ENCODE measurements around the gene ADGRL2. TPM values are rescaled to one million over a fixed set of nuclear protein-coding genes. Genes with fewer than 3 reads are reported as not detected.

The ADGRL2 gene
- total RNA-seq, 1 donor from 2014 or later = 52.5 TPM

DNA sequence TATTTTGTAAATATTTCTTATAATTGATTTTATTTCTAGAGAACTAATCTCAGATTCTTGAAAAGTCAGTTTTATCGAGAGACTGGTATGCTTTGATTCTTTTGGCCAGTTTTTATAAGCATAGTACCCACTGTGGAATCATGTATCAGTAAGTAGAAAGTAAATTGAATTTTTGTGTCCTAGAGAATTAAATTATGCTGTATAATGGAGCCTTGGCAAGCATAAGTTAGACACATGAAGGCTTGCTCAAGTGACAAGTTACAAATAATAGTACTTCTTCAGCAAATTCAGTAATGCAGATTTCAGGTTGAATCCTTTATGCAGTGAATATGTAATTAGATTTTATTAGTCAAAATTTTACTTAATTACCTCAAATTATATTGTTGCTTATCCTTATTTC is 40.1 kb downstream of the ADGRL2 start:
- no peaks in the 10 kb centered on the region for H3K27me3 ChIP-seq (ENCODE audit: low read depth)
- TF ChIP-seq, protein P1, sequence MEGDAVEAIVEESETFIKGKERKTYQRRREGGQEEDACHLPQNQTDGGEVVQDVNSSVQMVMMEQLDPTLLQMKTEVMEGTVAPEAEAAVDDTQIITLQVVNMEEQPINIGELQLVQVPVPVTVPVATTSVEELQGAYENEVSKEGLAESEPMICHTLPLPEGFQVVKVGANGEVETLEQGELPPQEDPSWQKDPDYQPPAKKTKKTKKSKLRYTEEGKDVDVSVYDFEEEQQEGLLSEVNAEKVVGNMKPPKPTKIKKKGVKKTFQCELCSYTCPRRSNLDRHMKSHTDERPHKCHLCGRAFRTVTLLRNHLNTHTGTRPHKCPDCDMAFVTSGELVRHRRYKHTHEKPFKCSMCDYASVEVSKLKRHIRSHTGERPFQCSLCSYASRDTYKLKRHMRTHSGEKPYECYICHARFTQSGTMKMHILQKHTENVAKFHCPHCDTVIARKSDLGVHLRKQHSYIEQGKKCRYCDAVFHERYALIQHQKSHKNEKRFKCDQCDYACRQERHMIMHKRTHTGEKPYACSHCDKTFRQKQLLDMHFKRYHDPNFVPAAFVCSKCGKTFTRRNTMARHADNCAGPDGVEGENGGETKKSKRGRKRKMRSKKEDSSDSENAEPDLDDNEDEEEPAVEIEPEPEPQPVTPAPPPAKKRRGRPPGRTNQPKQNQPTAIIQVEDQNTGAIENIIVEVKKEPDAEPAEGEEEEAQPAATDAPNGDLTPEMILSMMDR (IDR thresholded peaks at IDR 0.05; ENCODE audit: borderline replicate concordance) = no peak
- DNase-seq = no peak
- peaks cover 11% of the 10 kb centered on the region for H3K4me1 ChIP-seq
- H3K27ac ChIP-seq (replicated peaks) = no peak overlapping the region
- H3K9me3 ChIP-seq (replicated peaks) = no peaks in the 10 kb centered on the region
- no peaks in the 10 kb centered on the region for H3K36me3 ChIP-seq
- intact Hi-C loops (cut with micrococcal nuclease) = no loop called here
- no peak overlapping the region for H3K4me3 ChIP-seq

GRCh38 chr1:81841795-81842194 is 41.1 kb downstream of the ADGRL2 start:
- Histone ChIP-seq H3K27me3 (ENCODE audit: low read depth) (no peaks in the 10 kb centered on the region), H3K36me3 (peaks cover 5% of the 10 kb centered on the region), H3K27ac (replicated peaks) (no peak overlapping the region), H3K4me3 (no peak overlapping the region), H3K9me3 (replicated peaks) (no peaks in the 10 kb centered on the region), H3K4me1 (peaks cover 1% of the 10 kb centered on the region)
- no peak for DNase-seq
- TF ChIP-seq, protein P1 (IDR thresholded peaks at IDR 0.05; ENCODE audit: borderline replicate concordance) = no peak
- intact Hi-C loops (cut with micrococcal nuclease) = no loop called here

DNA sequence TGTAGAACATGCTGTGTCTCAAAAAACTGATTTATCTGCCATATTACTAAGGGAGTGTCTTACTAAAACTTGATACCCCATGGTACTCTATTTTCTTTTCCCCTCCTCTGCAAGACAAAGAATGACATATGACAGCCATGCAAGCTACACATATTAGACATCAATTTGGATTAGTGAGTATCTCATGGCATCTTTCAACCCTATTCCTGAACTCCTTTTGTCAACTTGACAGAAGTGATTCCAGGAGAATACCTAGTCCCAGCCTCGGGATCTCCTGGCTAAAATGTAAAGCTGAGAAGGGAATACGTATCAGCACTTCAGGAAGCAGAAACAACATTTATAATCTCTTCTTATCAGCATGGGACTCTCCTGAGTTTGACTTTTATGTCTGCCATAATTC is 43.7 kb downstream of the ADGRL2 start:
- DNase-seq = no peak
- TF ChIP-seq, protein P1 (IDR thresholded peaks at IDR 0.05; ENCODE audit: borderline replicate concordance) = no peak
- intact Hi-C loops (cut with micrococcal nuclease) = no loop called here

GRCh38 chr1:81846630-81847029 is 45.9 kb downstream of the ADGRL2 start:
- intact Hi-C loops (cut with micrococcal nuclease) = no loop called here
- TF ChIP-seq, protein P1 (IDR thresholded peaks at IDR 0.05; ENCODE audit: borderline replicate concordance) = no peak

More for the DNA sequence above, 43.7 kb downstream of the ADGRL2 start:
- Histone ChIP-seq H3K4me1 (peaks cover 17% of the 10 kb centered on the region), H3K36me3 (peaks cover 6% of the 10 kb centered on the region), H3K9me3 (replicated peaks) (no peaks in the 10 kb centered on the region), H3K4me3 (no peak overlapping the region), H3K27me3 (ENCODE audit: low read depth) (no peaks in the 10 kb centered on the region), H3K27ac (replicated peaks) (no peak overlapping the region)

DNA sequence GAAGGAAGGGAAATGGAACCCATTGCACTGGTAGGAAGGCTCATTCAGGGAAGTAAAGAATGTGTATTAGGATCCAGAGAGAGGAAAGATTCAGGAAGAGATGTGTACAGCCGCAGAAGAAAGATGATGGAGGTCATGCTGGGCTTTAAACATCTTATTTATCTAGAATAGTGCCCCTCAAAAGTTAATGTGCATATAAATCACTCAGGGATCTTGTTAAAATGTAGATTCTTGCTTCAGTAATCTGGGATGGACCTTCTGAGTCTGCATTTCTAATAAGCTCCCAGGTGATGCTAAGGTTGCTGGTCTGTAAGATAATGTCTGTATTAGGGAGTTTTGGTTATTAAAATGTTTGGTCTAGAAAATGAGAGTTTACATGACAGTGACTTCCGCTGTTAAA is 46.3 kb downstream of the ADGRL2 start:
- peaks cover 6% of the 10 kb centered on the region for H3K36me3 ChIP-seq
- peaks cover 22% of the 10 kb centered on the region for H3K4me1 ChIP-seq
- DNase-seq = no peak
- TF ChIP-seq, protein P1 (IDR thresholded peaks at IDR 0.05; ENCODE audit: borderline replicate concordance) = no peak
- intact Hi-C loops (cut with micrococcal nuclease) = no loop called here
- no peak overlapping the region for H3K27ac ChIP-seq (replicated peaks)
- H3K9me3 ChIP-seq (replicated peaks) = no peaks in the 10 kb centered on the region
- H3K27me3 ChIP-seq (ENCODE audit: low read depth) = no peaks in the 10 kb centered on the region
- H3K4me3 ChIP-seq = no peak overlapping the region

More at GRCh38 chr1:81846630-81847029, 45.9 kb downstream of the ADGRL2 start:
- Histone ChIP-seq H3K36me3 (peaks cover 6% of the 10 kb centered on the region), H3K27me3 (ENCODE audit: low read depth) (no peaks in the 10 kb centered on the region), H3K9me3 (replicated peaks) (no peaks in the 10 kb centered on the region), H3K4me1 (peaks cover 19% of the 10 kb centered on the region), H3K27ac (replicated peaks) (no peak overlapping the region), H3K4me3 (no peak overlapping the region)
- no peak for DNase-seq
